GDM1 (cell line): Measurements from ENCODE around the gene SMAD3.
A peak's percentile ranks its signal among the peaks of the same experiment; 100 is the strongest.

Experiments used
- DNase-seq: peaks from one replicate; lab custom pipeline; 2025; lab: John Stamatoyannopoulos, UW

Gene SMAD3

GRCh38 chr15:67082007-67082536 is 16.7 kb downstream of the SMAD3 start:
- DNase-seq, result no peak

DNA sequence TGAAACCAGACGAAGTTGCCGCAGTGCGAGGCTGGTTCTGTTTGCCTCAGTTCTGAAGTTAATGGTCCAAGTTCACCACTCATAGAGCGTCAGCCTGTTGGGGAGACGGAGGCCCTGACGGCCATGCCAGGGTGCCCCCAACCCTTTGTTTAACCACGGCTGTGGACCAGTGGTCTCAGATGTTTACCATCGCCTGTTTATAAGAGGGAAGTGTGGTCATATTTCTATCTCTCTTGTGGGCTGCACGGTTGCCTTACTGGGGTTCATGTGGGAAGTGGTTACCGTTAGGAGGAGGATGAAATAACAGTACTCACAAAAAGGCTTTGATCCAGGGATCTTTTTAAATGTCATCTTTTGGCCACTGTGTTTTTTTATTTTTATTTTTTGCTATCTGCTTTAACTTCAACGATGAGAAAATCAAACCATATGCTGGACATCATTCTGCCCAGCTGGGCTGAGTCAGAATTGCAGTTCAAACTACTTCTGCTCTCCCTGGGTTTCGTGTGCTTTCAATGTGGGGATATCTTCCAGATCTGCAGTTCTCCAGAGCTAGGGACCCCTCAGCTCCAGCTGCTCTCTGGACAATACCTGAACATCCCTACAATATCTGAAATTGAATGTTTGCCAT is 17.8 kb downstream of the SMAD3 start:
- DNase-seq, result peak; percentile 15

- DNase-seq, result no peak
Observed at GRCh38 chr15:67084561-67084960, 19.2 kb downstream of the SMAD3 start.

- DNase-seq, result no peak
Observed at GRCh38 chr15:67085237-67085817, 19.9 kb downstream of the SMAD3 start.

DNA sequence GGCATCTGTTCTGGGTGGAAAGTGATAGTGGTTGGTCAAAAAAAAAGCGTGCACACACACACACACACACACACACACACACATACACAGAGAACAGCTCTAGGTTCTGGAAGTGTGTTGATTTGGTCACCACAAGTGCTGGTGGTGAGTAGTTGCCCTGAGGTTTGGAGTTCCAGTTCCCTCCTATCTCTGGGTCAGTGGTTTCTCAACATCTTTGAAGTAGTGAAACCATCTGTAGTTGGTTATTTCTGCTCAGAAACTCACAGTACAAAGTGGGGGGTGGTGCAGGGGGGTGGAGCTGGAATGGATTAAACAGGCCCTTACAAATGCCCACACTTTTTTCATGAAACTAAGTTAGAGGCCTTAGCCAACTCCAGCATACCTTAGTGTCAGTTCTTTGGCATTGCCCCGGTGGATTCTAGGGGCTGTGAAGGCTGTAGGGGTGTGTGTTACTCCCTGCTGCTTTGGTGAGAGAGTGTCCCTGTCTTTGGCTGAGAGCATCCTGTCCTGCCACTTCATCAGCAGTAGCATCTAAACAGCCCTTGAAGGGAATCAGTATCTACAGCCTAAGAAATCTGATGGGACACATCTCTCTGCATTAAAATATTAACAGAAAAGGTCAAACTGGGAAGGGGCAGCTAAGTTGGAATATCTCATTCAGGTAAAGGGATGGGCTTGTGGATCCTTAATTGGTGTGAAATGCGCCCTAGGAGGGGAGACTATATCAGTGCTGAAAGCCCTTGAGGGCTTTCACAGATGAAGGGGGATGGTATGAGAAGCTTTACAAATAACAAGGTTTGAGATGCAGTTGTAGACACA is 20.6 kb downstream of the SMAD3 start:
- DNase-seq, result no peak

GRCh38 chr15:67086637-67086914 is 21.2 kb downstream of the SMAD3 start:
- no peak for DNase-seq

- no peak for DNase-seq
Observed at GRCh38 chr15:67087507-67088172, 22.2 kb downstream of the SMAD3 start.

DNA sequence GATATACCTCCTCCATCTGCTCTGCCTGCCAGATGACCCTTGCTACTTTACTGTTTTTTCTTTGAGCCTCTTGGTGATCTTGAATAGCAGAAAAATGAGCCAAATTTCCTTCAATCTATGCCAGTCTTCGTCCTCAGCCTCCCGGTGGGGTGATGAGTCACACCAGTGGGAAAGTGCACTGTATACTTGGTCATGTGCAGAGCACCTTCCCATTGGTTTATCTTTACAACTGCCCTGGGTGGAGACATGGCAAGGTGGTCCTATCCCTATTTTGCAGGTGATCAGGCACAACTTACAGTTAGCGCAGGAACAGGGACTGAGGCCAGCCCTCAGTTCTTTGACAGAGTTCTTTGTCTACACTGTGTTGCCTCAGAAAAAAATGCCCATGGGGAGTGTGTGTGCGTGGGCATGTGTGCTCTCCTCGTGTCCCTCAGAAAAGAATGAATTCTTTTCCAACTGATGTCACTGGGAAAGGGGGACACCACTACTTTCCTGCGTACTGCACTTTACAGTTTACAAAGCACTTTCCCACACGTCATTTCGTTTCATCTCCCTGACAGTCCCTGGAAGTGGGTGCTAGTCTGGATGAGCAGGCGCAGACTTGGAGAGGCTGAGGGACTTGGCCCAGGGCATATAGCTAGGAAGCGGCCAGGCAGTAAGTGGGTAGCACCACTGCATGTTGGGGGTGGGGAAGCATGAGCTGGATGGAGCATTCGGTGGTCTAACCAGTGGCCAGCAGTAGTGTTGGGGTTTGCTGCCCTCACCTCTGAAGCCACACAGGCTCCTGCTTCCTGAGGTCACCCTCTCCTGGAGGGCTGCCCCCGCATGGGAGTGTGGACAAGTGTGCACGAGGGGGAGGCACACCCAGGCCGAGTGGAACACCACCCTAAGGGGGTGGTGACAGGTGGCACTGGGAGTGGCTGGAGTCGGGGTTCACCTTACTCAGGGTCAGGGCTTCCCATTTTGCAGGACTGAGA is 24.1 kb downstream of the SMAD3 start:
- DNase-seq, result no peak

DNA sequence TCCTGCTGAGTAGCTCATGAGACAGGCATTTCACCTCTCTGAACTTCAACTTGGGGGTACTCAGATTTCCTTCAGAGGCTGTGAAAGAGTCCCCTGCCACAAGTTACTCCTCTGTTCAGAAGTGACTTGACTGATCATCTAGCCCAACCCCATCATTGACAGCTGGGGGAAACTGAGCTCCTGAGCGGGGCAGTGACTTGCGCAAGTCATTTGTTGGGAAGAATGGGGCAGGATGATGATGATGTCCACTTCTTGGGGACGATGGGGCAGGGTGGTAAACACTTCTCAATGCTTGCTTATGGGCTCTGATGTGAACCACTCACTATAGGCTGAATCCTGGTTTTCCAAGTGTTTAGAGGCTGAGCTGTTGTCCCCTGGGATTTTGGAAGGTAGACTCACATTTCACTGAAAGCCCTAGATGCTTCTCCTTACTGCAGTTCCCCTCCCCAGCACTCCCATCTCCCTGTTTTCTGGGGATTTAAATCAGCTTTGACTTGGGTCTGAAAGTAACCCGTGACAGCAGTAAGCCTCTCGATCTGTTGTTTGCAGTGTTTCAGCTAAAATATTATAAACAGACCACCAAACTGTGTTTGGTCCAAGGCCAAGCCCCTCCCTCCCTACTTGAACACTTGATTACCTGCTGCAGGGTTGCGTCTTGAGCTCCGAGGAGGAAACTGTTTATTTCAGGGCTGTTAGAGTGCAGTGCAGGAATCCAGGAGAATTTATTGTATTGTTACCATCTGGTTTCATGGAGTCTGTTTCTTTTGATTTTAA is 25.1 kb downstream of the SMAD3 start:
- no peak for DNase-seq

GRCh38 chr15:67091071-67091979 is 25.9 kb downstream of the SMAD3 start:
- peak; percentile 86 for DNase-seq

GRCh38 chr15:67091980-67092677 is 26.7 kb downstream of the SMAD3 start:
- DNase-seq, result no peak

- no peak for DNase-seq
Observed at GRCh38 chr15:67092752-67093503, 27.5 kb downstream of the SMAD3 start.

DNA sequence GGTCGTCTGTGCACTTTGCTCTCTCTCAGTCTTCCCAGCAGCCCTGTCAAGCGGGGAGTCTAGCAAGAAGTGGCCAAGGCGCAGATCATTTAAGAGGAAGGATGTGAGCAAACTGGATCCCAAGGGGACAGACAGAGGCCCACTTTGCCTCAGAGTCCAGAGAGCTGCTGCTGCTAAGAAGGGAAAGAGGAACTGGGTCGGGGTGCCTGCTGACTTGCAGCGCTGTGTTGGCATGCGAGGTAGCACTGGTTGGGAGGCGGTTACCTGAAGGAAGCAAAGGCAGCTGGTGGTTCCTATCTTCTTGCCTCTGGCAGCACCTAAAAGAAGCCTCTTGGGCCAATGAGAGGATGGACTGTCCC is 28.1 kb downstream of the SMAD3 start:
- DNase-seq, result peak; percentile 44

GRCh38 chr15:67094001-67094826 is 28.8 kb downstream of the SMAD3 start:
- DNase-seq, result no peak

DNA sequence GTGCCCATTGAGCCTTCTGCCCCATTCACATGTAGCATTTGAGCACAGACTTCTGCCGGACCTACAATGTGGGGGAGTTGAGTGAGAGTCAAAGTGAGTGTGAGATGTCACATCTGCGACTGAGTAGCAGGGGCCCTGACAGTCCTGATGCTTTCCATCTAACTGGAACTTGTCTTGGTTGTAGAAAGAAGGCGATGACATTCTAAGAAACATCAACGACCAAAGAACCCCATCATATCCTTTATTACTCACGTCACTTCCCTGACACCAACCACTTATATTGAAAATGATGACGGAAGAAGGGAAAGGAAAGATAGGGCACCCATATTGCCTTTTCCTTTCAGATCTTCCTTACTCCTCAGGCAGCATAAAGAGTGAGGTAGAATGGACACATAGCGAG is 30.5 kb downstream of the SMAD3 start:
- DNase-seq, result no peak

GRCh38 chr15:67096546-67097294 is 31.3 kb downstream of the SMAD3 start:
- DNase-seq, result no peak

- DNase-seq, result no peak
Observed at GRCh38 chr15:67097424-67097823, 32.0 kb downstream of the SMAD3 start.
